ENCODE data around the gene TNS1.
A peak's percentile ranks its signal among the peaks of the same experiment; 100 is the strongest.

TNS1 gene

GRCh38 chr2:218017211-218018053 lies 14.6 kb upstream of the TNS1 start:
- peak in 9 of 56 donors; percentile 13 to 50 (median 20) for DNase-seq

- DNase-seq: no peak
These were observed 14.0 kb upstream of the TNS1 start for GRCh38 chr2:218016810-218017209.

GRCh38 chr2:218015586-218016521 lies 13.1 kb upstream of the TNS1 start:
- peak in 39 of 56 donors; percentile 16 to 80 (median 45) for DNase-seq

- no peak for DNase-seq
These were observed 12.2 kb upstream of the TNS1 start for GRCh38 chr2:218014706-218015585.

GRCh38 chr2:218013289-218013688 lies 10.5 kb upstream of the TNS1 start:
- no peak for DNase-seq

- no peak for DNase-seq
These were observed 9.5 kb upstream of the TNS1 start for GRCh38 chr2:218012284-218012683.

- no peak for DNase-seq
These were observed 8.9 kb upstream of the TNS1 start for GRCh38 chr2:218011653-218012040.

GRCh38 chr2:218010984-218011652 lies 8.3 kb upstream of the TNS1 start:
- peak in 6 of 56 donors; percentile 23 to 52 (median 31) for DNase-seq

GRCh38 chr2:218010140-218010983 lies 7.6 kb upstream of the TNS1 start:
- DNase-seq: peak in 15 of 56 donors; percentile 14 to 66 (median 28)

- DNase-seq: no peak
These were observed 7.0 kb upstream of the TNS1 start for GRCh38 chr2:218009765-218010139.

- DNase-seq: no peak
These were observed 6.4 kb upstream of the TNS1 start for GRCh38 chr2:218009231-218009630.

- DNase-seq: no peak
These were observed 5.6 kb upstream of the TNS1 start for GRCh38 chr2:218008060-218009040.

- no peak for DNase-seq
These were observed 3.9 kb upstream of the TNS1 start for GRCh38 chr2:218006741-218007140.

GRCh38 chr2:218005486-218005885 lies 2.7 kb upstream of the TNS1 start:
- no peak for DNase-seq

GRCh38 chr2:218005028-218005427 lies 2.2 kb upstream of the TNS1 start:
- DNase-seq: peak in 2 of 56 donors; percentile 19 to 25

- peak in 17 of 56 donors; percentile 6 to 66 (median 33) for DNase-seq
These were observed 1.2 kb upstream of the TNS1 start for GRCh38 chr2:218003981-218004419.

- no peak for DNase-seq
These were observed 618 bp upstream of the TNS1 start for GRCh38 chr2:218003281-218003944.
